ENCODE data around the gene OSTN. TPM values are rescaled to one million over a fixed set of nuclear protein-coding genes. Genes with fewer than 3 reads are reported as not detected.
A peak's percentile ranks its signal among the peaks of the same experiment; 100 is the strongest.
"Not testable (repeated sequence)": the region's sequence is repeated elsewhere in the genome, so short reads cannot be mapped to it uniquely, and the experiment has no call there.

Gene OSTN
- total RNA-seq, 1 donor from 2014 or later: not detected

GRCh38 chr3:191262650-191263049, 63.6 kb downstream of the OSTN start:
- no peaks in the 10 kb centered on the region for H3K9me3 Mint-ChIP-seq
- no peak overlapping the region for H3K27ac Mint-ChIP-seq

DNA sequence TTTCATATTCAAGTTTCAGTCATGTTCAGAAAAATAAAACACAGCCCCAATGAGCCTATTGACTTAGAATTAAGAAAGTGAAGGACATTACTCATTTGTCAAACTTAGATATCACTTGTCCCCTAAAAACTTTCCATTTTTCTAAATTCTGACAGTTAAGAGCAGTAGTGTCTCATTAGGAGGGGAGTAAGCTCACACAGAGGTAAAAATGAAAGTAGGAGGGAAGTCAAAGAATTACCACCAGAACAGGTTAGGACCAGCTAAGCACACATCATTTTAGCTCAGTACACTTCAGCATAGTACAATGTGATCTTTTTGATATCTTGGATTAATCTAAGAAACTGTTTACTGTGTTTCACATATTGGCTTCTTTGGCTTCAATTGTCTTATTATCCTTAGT, 64.3 kb downstream of the OSTN start:
- intact Hi-C loops (cut with micrococcal nuclease): no loop called here
- Mint-ChIP-seq H3K9me3 (no peaks in the 10 kb centered on the region), H3K36me3 (ENCODE audit: low read depth) (no peaks in the 10 kb centered on the region), H3K4me3 (no peak overlapping the region), H3K4me1 (no peaks in the 10 kb centered on the region), H3K27me3 (peaks cover 2% of the 10 kb centered on the region), H3K27ac (no peak overlapping the region)
- no peak for DNase-seq

More at GRCh38 chr3:191262650-191263049, 63.6 kb downstream of the OSTN start:
- Mint-ChIP-seq H3K36me3 (ENCODE audit: low read depth) (no peaks in the 10 kb centered on the region), H3K27me3 (peaks cover 2% of the 10 kb centered on the region), H3K4me3 (no peak overlapping the region), H3K4me1 (no peaks in the 10 kb centered on the region)
- no peak for DNase-seq
- intact Hi-C loops (cut with micrococcal nuclease): no loop called here

DNA sequence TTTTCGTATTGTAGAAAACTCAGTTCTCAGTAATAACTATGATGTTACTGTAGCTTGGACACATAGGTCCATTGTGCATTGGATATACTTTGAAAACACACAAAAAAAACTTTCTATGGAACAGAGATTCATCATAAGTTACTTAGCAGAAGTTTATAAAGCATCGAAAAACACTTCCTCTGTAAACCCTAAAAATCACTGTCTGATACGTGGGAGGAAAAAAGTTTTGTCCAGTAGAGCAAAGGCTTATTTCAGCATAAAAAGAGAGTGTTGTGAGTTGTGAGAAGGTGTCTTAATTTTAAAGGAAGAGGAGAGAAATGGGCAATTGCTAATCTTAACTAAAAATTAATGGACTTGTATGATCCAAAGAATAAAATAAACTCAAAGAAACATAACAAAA, 64.8 kb downstream of the OSTN start:
- Mint-ChIP-seq H3K27ac (no peak overlapping the region), H3K27me3 (peaks cover 2% of the 10 kb centered on the region), H3K36me3 (ENCODE audit: low read depth) (no peaks in the 10 kb centered on the region), H3K9me3 (no peaks in the 10 kb centered on the region), H3K4me3 (no peak overlapping the region), H3K4me1 (no peaks in the 10 kb centered on the region)
- intact Hi-C loops (cut with micrococcal nuclease): no loop called here
- no peak for DNase-seq

GRCh38 chr3:191268737-191269136, 69.7 kb downstream of the OSTN start:
- intact Hi-C loops (cut with micrococcal nuclease): no loop called here
- DNase-seq: no peak
- Mint-ChIP-seq H3K4me1 (no peaks in the 10 kb centered on the region), H3K27me3 (peaks cover 2% of the 10 kb centered on the region), H3K36me3 (ENCODE audit: low read depth) (no peaks in the 10 kb centered on the region), H3K4me3 (no peak overlapping the region), H3K9me3 (peaks cover 6% of the 10 kb centered on the region), H3K27ac (no peak overlapping the region)

GRCh38 chr3:191269289-191270085, 70.4 kb downstream of the OSTN start:
- Mint-ChIP-seq H3K27me3 (no peaks in the 10 kb centered on the region), H3K36me3 (ENCODE audit: low read depth) (no peaks in the 10 kb centered on the region), H3K9me3 (peaks cover 6% of the 10 kb centered on the region), H3K27ac (no peak overlapping the region), H3K4me3 (no peak overlapping the region), H3K4me1 (no peaks in the 10 kb centered on the region)
- intact Hi-C loops (cut with micrococcal nuclease): no loop called here
- DNase-seq: no peak

GRCh38 chr3:191275244-191275643, 76.2 kb downstream of the OSTN start:
- H3K4me1 Mint-ChIP-seq; H3K4me3 Mint-ChIP-seq; DNase-seq; H3K27ac Mint-ChIP-seq; H3K36me3 Mint-ChIP-seq (ENCODE audit: low read depth); H3K9me3 Mint-ChIP-seq; intact Hi-C loops (cut with micrococcal nuclease); H3K27me3 Mint-ChIP-seq: not testable (repeated sequence)

- DNase-seq: no peak
- Mint-ChIP-seq H3K36me3 (ENCODE audit: low read depth) (no peaks in the 10 kb centered on the region), H3K27me3 (no peaks in the 10 kb centered on the region), H3K4me1 (no peaks in the 10 kb centered on the region), H3K27ac (no peak overlapping the region), H3K4me3 (no peak overlapping the region), H3K9me3 (peaks cover 6% of the 10 kb centered on the region)
- intact Hi-C loops (cut with micrococcal nuclease): no loop called here
Measured at GRCh38 chr3:191275751-191276150, 76.7 kb downstream of the OSTN start.

- intact Hi-C loops (cut with micrococcal nuclease): no loop called here
- no peak for DNase-seq
- no peak overlapping the region for H3K27ac Mint-ChIP-seq
- no peaks in the 10 kb centered on the region for H3K9me3 Mint-ChIP-seq
- no peak overlapping the region for H3K4me3 Mint-ChIP-seq
- no peaks in the 10 kb centered on the region for H3K27me3 Mint-ChIP-seq
- no peaks in the 10 kb centered on the region for H3K36me3 Mint-ChIP-seq (ENCODE audit: low read depth)
- no peaks in the 10 kb centered on the region for H3K4me1 Mint-ChIP-seq
Measured at GRCh38 chr3:191280111-191280510, 81.1 kb downstream of the OSTN start.

- no peaks in the 10 kb centered on the region for H3K36me3 Mint-ChIP-seq (ENCODE audit: low read depth)
- intact Hi-C loops (cut with micrococcal nuclease): no loop called here
Measured at GRCh38 chr3:191280882-191281281, 81.8 kb downstream of the OSTN start.

DNA sequence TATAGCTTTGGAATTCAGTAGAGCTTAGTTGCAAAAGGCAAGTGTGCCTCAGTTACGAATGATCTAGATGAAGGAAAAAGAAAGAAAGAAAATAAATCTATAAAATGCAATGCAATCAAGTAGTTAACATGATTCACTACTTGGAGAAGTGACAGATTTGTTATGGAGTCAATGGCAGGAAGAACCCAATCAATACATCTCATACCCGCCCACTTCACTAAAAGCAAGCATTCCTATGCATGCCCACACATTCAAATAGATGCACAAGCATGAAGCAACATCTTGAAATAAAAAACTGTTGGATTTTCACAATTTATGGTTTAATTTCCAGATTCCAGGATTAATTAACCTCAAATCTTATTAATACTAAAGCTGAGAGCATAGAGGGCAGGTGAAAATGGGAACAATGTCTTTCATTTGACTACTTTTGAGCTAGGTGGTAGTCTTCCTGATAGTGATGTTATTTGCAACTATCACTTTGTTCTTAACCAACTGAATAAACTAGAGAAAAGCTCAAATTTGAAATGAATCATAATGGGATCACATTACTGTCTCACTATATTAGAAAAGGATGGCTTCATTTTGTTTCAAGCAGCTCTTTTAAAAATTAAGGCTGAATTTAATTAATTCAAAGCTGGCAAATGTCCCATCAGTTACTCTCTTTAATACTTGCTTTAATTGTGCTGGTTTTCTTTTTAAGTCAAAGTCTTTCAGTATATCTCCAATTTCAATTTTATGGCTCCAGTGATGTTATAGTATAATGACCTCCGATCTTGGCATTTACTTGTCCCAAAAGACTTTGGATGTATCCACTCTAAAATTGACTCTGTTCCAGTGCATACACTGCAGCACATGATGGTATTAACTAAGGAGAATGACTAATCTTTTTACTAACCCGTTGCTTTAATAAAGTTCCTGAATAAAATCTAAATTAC, 83.5 kb downstream of the OSTN start:
- intact Hi-C loops (cut with micrococcal nuclease): no loop called here
- no peak overlapping the region for H3K27ac Mint-ChIP-seq
- no peaks in the 10 kb centered on the region for H3K27me3 Mint-ChIP-seq
- no peak overlapping the region for H3K4me3 Mint-ChIP-seq
- H3K36me3 Mint-ChIP-seq (ENCODE audit: low read depth): no peaks in the 10 kb centered on the region
- no peaks in the 10 kb centered on the region for H3K4me1 Mint-ChIP-seq
- no peaks in the 10 kb centered on the region for H3K9me3 Mint-ChIP-seq
- DNase-seq: no peak

More at GRCh38 chr3:191280882-191281281, 81.8 kb downstream of the OSTN start:
- no peaks in the 10 kb centered on the region for H3K4me1 Mint-ChIP-seq
- H3K27me3 Mint-ChIP-seq: no peaks in the 10 kb centered on the region
- no peak overlapping the region for H3K4me3 Mint-ChIP-seq
- DNase-seq: no peak
- no peak overlapping the region for H3K27ac Mint-ChIP-seq
- H3K9me3 Mint-ChIP-seq: no peaks in the 10 kb centered on the region

DNA sequence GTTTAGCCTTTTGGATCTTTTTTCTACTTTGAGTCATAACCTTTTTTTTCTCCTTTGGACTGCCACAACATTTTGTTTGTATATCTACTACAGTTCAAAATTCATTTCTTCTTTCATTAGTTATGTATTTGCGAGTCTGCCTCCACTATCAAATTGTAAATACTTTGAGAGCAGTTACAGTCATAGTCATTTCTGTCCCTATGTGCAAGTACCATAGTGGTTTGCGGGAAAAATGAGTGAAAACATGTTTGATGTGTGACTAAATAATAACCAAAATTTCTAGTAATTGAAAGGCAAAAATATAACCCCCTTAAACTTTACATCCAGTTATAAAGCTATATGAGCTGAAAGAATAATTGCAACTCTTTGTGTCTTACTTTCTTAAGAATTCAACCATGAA, 84.4 kb downstream of the OSTN start:
- DNase-seq: no peak
- intact Hi-C loops (cut with micrococcal nuclease): no loop called here
- Mint-ChIP-seq H3K27ac (no peak overlapping the region), H3K9me3 (no peaks in the 10 kb centered on the region), H3K4me1 (no peaks in the 10 kb centered on the region), H3K27me3 (no peaks in the 10 kb centered on the region), H3K4me3 (no peak overlapping the region), H3K36me3 (ENCODE audit: low read depth) (no peaks in the 10 kb centered on the region)

DNA sequence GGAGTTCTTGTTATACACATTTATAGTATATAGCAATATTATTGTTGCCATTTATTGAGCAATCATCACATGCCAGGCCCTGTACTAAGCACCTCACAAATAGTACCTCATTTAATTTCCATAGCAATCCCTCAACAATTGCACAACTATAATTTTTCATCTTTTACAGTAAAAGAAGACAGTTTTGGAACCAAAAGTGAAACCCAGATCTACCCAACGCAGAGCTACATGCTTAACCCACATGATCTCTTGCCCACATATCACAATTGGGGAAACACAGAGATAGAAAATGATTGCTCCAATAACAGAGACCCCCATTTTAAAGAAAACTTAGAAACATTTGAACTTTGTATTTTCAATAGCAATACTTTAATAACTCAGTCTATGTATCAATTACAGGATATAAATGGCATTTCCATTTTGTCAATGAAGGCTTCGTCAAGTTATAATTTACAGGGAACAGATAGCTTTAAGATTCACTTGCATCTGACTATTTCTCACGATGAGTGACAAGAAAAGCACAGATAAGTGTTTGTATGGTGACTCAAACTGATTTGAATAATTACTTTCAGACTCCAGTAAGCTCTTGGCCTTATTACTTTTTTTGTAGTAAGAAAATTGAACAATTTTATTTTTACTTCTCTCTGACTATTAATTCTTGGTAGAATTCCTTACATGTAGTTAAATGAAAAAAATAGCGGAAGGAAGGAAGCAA, 91.4 kb downstream of the OSTN start:
- Mint-ChIP-seq H3K4me3 (peak overlapping the region; percentile 17), H3K27me3 (no peaks in the 10 kb centered on the region), H3K27ac (no peak overlapping the region), H3K4me1 (peaks cover 2% of the 10 kb centered on the region), H3K36me3 (ENCODE audit: low read depth) (no peaks in the 10 kb centered on the region), H3K9me3 (no peaks in the 10 kb centered on the region)
- DNase-seq: no peak
- intact Hi-C loops (cut with micrococcal nuclease): no loop called here

DNA sequence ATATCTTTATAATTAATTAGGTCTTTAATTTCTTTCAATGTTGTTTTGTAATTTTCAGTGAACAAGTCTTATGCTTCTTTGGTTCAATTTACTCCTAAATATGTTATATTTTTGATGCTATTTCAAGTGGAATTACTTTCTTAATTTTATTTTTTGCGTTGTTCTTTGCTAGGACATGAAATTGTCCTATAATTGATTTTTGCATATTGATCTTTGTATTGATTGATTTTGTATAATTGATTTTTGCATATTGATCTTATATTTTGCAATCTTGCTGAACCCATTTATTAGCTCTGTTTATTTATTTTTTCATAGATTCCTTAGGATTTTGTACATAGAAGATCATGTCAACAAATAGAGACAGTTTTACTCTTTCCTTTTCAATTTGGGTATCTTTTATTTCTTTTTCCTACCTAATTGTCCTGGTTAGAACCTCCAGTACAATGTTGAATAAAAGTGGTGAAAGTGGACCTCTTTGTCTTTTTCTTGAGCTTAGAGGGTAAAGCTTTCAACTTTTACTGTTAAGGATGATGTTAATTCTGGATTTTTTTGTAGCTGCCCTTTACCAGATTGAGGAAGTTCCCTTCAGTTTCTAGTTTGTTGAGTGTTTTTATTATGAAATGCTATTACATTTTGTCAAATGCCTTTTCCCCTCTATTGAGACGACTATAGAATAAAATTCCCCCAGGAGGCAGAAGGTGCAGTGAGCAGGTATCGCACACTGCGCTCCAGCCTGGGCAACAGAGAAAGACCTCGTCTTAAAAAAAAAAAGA, 93.4 kb downstream of the OSTN start:
- peaks cover 2% of the 10 kb centered on the region for H3K4me1 Mint-ChIP-seq
- no peak overlapping the region for H3K4me3 Mint-ChIP-seq
- intact Hi-C loops (cut with micrococcal nuclease): no loop called here
- no peaks in the 10 kb centered on the region for H3K27me3 Mint-ChIP-seq
- no peak for DNase-seq
- H3K9me3 Mint-ChIP-seq: no peaks in the 10 kb centered on the region
- H3K36me3 Mint-ChIP-seq (ENCODE audit: low read depth): no peaks in the 10 kb centered on the region
- H3K27ac Mint-ChIP-seq: no peak overlapping the region
